Stimulated activated CD8-positive, alpha-beta memory T cell treated with anti-CD3 and anti-CD28 coated beads, Interleukin-4, amount 100 ng/mL, for 4 hours (primary cell): ENCODE data around the gene PKHD1.

ENCODE experiments used
- DNase-seq, 2 donors: peaks; one replicate each; pipeline ENCODE4 v3.0.0-alpha.2; 2020; ENCODE audit warnings: low read depth in 2 of 2, low spot score in 1 of 2

PKHD1 gene

DNA sequence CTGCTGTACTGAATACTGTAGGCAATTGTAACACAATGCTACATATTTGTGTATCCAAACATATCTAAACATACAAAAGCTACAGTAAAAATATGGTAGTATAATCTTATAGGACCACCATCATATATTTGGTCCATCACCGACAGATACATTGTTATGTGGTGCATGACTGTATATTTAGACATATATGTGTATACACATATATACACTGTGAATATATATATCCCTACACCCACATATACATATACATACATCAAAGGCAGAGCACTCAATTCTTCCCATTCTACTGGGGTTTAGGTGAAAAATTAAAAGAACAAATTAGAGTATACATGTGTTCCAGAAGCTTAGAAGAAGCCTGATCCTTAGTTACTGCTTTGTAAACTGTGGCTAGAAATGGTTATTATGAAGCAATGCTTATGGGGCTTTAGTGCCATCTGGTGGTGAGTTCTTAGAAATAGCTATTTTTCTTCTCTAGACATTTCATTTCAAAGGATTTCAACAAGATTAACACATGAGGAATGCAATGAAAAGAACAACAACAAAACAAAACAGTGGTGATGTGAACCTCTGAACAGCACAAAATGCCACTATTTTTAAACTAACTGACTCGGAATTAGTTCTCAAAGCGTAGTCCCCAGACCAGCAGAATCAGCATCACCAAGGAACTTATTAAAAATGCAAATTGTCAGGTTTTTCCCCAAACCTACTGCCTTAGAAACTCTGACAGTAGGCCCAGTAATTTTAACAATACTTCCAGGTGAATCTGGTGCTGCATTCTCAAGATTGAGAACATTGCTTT, 38.0 kb downstream of the PKHD1 start:
- DNase-seq, result no peak

DNA sequence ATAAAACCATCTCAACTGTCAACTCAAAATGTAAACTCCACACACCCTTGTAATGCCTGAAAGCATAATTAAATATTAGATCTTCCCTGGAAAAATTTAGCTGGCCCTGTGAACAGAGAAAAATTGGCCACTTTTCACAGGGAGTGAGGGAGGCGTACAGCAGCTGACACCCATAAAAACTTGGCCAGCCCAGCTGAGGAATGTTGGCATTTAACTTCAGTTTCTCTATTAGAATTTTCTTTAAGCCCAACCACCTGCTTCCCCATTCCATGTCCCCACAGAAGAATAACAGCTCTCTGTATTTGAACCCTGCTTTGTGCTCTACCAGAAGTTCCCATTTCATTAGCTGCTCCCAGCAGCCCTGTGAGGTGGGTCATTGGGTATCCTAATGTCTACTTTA, 41.0 kb downstream of the PKHD1 start:
- no peak for DNase-seq

DNA sequence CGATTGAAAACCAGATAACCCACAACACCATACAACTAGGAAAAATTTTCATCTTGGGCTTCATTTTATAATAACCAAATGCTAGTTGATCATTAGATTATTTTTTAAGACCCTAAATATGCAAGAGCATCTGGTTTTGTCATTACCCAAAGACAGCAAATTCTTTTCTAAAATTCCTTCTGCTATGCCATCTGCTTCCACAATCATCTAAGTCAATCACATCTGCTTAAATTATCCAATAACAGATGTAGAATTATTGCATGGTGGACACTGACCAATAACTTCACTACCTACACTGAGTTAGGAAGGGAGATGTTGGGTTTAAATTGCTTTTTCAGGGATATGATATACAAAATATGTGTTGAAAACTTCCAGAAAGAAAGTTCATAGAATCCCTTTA, 41.9 kb downstream of the PKHD1 start:
- DNase-seq, result no peak

DNA sequence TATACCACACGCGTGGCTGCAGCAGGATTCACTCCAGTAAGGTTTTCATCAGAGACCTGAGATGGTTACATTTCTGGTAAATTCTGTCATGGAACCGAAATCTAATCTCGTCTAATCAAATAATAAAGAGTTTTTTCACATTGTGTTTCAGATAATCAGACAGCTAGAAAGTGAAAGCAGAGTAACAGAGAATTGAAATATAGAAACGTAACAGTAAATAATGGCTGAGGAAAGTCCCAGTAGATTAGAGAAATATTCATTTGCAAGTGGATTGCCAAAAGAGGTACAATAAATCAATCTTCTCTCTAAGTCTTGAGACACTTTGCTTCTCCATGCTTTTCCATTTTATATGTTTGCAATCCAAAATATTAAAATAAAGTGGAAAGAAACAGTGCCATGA, 42.4 kb downstream of the PKHD1 start:
- DNase-seq, result no peak

DNA sequence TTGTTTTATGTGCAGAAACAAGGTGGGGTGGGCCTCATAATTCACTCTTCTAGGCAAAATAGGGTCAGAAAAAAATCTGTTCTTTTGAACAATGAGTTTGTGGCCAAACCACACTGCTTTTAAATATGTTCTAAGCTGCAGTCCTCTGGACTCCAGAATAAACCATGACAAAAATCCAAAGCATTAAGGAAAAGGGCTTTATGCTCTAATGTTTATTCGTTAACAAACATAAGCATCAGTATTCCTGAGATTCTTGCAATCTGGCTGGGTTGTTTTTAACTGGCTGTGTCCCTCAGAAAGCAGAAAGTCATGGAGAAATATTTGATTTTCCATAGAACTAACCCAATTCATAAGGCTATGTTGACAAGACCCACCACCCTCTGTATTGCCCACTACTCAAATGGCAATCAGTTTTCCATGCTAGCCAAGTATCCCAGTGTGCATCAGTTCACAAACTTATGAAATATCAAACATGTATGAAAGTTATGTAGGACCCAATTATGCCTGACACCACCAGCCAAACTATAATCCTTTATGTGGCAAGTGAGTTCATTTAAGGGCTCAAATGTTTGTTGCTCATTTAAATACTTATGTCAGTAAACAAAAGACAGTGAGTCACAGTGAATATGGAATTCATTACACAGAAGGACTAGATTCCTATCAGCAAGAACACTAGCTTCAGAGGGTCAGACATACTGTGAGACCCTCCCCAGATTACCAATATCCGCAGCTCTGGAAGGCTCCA, 45.1 kb downstream of the PKHD1 start:
- no peak for DNase-seq

DNA sequence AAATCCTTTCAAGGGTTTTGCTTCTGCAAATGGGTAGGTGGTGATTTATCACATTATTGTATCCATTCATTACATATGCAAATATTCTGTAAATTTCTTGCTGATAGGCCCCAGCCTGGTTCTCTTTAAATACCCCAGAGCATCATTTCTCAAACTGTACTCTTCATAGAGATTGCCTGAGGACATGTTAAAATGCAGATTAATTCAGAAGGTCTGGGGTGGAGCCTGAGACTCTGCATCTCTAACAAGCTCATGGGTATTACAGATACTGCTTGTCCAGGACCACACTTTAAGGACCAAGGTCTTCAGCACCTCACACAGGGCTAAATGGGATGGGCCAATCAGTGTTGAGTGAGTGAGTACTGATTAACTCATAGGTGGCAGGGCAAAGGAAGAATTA, 46.3 kb downstream of the PKHD1 start:
- no peak for DNase-seq

DNA sequence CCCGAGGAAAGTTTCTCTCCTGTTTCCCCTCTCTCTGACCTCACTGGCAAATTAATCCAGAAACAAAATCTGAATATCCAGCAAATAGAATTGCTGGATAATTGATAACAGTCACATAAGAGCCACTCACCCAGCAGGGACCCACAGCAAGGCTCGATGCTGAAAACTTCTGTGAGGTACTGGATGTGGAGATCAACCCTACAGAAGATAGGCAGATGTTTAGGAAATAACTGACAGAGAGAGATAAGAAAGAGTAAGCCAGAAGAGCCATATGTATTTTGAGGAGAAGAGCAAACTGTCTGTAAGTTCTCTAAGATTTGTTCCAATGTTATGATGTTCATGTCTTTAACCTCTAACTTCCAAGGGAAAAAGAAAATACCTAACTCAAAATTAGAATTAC, 59.7 kb downstream of the PKHD1 start:
- DNase-seq, result no peak

DNA sequence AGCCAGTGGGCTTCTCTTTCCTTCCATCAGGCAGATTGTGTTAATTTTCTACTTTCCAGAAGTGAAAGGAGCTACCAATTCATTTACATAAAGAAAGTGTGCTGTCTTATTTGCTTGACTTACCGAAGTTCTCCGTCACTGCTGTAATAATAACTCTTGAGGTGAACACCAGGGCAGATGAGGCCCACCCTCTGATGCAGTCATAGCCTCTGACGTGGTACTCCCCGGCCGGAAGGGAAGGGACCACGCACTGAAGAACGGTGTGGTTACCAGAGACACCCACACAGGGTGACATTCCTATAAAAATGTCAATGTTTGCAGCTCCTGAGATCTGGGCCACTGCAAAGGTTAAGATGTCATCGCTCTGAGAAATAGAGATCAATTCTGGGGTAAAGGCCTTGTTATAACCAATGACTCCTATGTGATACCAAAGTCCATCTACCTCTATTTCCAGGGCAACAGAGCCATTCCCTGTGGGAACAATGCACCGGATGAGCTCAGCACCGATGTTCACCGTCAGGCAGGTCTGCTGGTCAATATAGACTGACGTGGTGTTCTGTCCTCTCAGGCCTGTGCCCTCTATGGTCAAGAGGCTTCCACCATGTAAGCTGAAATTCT, 62.9 kb downstream of the PKHD1 start:
- DNase-seq, result no peak

DNA sequence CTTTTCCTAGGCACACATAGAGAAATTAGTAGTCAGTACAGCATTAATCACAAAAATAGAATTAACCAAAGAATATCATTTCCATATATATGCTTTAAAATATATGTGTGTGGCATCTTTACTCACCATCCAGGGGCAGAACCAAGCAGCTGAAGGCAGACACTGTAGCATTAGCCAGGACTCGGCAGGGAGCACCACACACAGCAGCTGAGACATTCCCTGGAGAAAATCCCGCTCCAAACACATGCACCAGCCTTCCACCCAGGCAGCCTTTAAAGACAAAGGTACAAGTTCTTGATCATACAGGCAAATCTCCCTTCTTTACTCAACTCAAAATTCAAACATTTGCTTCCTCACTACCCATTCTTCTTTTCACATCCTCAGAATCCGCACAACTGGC, 64.7 kb downstream of the PKHD1 start:
- DNase-seq, result no peak

DNA sequence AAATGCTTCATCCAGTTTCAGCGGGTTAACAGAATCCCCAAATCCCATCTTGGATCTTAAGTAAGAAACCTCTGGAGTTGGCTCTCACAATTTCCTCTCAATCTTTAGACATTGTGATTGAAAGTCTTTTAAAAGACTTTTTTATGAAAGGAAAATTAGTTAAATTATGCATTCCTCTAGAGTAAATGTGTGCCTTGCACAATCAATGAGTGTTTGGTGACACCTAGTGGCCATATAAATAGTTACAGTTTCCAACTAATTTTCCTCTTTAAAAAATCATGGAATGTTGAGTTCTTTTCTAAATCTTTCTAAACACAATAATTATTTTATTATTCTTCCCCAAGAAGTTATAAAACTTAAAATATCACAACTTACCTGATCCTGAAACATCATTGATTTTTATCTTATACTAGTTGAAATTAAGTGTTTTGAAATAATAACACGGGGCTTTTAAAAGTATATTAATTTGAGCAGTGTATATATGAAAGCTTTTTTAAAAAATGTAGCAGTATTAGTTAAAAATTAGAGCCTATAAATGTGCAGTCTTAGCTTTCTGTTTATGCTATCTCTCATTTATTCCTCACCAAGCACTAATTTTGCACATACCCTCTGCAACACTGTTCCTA, 66.4 kb downstream of the PKHD1 start:
- DNase-seq, result no peak

DNA sequence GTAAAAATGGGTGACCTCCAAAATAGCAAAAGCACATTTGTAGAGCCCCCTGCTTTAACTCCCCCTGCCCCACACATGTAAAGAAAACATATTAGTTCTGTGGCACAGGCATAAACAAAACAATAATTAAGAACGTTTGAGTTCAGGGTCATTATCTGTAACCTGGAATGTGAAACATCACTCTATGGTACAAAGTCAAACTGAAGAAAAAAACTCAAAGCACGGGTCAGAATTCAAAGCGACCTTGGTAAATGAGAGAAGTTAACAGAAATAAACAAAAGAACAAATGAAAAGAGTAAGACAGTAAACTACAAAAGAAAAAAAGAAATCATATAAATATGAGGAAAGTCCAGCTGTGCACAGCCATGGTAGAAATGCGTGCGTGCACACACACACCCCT, 67.5 kb downstream of the PKHD1 start:
- no peak for DNase-seq

DNA sequence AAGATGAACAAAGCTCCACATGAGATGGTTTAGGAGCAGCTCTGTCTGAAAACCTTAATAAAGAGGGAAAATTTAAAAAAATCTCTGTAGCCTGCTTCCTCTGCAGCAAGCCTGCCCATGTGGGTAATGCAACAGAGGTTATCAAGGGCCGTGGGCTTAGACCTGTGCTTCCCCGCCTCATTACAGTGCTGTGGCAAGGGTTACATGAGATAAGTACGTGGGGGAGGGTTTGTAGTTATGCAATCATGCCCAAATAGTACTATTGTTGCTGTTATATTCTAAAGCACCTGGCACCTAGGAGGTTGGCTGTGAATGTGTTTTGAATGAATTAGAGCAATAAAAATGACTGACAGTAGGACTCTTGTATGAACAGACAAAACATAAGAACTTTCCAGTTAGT, 68.3 kb downstream of the PKHD1 start:
- DNase-seq, result no peak

DNA sequence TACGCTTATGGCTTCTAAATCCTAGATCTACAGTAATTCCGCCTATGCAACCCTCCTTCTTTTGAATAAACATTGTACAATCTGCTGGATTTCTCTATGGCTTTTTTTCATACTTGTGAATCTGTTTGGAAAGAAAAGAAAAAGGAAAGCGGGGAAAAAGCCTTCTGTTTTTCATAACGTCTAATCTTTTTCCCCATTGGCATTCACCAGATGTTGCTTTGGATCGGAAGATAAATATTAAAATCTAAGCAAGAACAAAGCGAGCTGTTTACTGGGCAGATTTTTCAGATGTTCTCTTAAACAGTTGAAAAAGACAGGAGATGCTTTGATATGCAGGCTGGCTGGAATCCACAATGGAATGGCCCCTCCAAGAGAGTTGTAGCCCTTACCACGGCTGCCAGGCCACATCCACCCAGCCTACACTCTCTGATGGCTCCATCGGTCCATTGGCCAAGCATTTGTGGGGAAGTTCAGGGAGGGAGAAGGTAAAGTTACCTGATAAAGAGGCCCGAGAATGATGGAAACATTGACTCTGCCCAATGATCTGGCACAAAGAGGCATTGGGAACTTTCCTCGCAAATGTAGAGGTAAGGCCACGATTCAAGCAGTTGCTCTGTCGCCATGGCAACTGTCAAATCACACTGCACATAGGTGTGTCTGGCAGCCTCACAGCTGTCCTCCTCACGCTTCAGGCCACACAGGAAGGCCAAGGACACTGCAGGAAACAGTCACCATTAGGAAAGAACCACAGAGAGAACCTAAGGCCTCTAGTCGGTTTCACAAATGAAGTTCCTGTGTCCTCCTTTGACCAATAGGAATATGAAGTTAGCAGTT, 70.3 kb downstream of the PKHD1 start:
- DNase-seq, result no peak

DNA sequence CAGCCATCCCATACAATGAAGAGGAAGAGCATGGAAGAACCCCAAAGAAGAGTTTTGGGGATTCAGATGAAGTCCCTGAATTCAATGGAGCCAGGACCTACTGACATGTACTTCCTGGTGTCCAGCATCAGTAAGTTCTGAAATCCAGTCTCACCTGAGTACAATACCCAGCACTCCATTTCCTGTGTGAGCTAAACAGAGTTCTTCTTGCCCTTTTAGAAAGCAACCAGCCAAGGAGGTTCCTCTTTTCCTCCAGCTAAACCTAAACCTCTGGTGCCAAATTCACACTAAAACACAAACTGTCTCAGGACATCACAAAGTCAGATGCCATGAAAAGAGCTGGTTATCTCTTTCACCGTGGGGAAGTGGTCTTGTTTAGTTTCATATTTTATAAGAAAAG, 71.5 kb downstream of the PKHD1 start:
- DNase-seq, result no peak

DNA sequence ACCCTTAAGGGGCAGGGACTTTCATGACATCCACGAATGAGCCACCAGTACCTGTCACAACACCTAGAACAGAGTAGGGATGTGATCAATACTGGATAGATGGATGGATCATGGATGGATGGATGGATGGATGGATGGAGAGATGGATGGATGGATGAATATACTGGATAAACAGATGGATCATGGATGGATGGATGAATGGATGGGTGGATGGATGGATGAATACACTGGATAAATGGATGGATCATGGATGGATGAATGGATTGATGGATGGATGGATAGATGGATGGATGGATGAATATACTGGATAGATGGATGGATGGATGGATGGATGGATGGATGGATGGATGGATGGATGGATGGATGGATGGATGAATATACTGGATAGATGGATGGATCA, 73.0 kb downstream of the PKHD1 start:
- DNase-seq, result no peak

DNA sequence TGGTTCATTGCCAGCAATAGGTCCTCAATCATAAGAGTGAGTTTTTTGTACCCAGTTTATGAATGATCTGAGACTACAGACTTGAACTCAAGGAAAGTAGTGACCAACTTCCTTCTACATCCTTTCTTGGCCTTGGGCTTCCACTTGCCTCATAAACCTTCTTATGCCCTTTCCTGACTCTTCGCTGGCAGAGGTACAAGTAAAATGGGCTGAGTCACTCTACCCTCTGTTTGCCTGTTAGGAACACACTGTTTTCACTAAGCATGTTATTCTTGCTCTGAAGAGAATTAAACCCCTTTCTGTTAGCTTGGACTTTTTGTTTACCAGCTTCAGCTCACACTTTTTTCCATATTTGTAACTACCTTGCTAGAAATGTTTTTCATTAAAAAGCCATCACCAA, 74.4 kb downstream of the PKHD1 start:
- DNase-seq, result no peak

DNA sequence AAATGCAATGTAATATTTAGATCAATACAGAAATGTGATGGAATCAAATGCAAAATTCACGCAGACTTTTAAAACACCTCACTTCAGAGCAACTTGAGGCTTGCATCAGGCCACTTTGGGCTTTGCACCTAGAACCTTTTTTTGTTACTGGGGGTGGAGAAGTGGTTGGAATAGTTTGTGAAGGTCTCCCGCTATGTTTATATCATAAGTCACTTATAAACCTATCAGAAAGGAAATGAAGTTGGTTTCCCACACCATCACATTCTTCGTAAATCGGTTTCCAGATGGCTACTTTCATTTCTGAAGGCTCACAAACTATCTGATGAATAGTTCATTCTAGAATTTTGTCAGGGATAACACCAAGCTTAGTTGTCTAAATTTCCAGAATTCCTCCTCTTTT, 74.8 kb downstream of the PKHD1 start:
- DNase-seq, result no peak

DNA sequence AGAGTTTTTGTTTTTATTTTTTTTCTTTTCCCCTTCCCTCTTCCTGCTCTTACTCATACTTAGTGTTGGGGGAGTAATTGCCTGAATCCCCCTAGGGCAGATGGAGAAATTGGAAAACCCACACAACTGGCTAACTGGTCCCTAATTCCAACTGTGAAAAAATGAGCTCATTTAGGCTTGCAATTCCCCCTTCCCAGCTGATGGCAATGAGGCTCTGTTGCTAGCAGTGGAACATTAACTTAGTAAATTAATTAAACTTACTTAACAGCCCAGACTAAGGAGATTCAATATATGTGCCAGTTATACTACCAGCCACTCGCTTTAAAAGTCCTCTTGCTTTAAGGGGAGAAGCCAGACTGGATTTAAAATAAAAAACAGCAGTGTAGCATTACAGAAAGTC, 76.6 kb downstream of the PKHD1 start:
- no peak for DNase-seq

DNA sequence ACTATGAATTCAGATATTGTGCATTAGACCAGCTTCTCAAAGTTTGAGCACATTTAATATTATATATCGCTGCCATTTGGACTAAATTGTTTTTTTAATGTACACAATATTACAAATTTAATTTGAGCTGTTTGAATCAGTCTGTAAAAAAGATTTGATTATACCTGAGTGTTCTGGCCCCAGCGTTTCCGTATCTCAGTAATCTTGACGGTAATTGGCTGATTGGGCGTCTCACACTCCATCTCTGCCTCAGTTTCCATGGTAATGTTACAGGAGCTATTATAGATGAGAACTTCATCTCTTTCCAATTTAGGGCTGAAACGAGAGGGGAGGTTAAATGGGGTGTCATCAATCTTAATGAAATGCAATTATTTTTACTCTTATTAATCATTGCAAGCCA, 77.3 kb downstream of the PKHD1 start:
- no peak for DNase-seq

DNA sequence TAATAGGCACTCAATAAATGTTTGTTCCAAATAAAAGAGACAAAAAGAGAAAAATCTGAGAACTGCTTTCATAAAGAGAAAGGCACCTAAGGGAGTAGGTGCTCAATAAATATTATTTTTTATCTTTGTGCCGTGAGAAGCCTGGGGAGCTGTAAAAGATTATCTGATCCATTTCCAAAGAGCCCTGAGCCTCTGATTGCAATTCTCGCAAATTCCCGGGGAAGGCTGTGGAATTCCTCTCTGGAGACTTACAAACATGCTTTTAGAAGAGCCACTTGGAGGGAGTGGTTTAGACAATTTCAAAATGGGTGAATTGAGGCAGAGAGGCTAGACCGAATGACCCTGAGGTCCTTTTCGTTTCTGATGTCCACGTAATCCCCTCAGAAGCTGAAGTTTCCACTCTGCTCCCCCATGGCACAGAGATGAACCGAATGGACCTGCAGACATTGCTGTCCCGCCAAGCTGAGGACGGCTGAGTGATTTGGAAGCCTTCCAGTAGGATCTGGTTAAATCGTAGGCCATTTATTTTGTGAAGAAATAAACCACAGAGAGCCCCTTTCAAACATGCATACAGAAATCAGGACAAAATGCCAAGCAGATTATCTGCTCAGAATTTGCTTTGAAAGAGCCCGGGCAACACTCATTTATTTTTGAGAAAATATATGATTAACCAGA, 77.8 kb downstream of the PKHD1 start:
- DNase-seq, result no peak

DNA sequence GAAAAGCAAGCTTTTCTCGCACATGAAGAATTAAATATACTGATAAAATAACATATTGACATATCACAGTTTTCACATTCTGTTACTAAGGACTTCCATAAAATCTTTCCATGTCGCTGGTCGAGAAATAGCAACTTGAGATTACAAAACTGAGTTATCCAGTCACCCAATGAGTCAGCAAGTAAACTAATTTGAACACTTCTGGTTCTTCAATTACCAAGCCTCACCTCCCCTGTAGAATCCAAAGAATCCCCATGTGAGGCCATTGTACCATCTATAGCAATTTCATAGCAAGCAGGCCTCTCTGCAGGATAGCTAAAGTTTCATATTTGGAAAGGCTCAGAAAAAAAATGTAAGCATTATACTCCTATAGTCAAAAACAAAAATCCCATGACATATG, 87.3 kb downstream of the PKHD1 start:
- no peak for DNase-seq
